GM12801 (cell line): ENCODE data around the gene ISX.

ENCODE experiments used
- CTCF ChIP-seq: IDR thresholded peaks from one replicate; pipeline ENCODE4 v1.5.1; 2011; ENCODE audit warnings: control low read depth; ENCODE audit not compliant: insufficient read length; ENCODE audit errors: extremely low read depth

ISX gene

GRCh38 chr22:35113341-35113740 lies 47.4 kb downstream of the ISX start:
- no peak for TF ChIP-seq CTCF

- no peak for TF ChIP-seq CTCF
These were observed 48.4 kb downstream of the ISX start for GRCh38 chr22:35114131-35114980.

- TF ChIP-seq CTCF: no peak
These were observed 49.6 kb downstream of the ISX start for GRCh38 chr22:35115515-35115914.

GRCh38 chr22:35116269-35116668 lies 50.3 kb downstream of the ISX start:
- no peak for TF ChIP-seq CTCF

- no peak for TF ChIP-seq CTCF
These were observed 50.9 kb downstream of the ISX start for GRCh38 chr22:35116817-35117216.

- no peak for TF ChIP-seq CTCF
These were observed 53.5 kb downstream of the ISX start for GRCh38 chr22:35119494-35119893.

- no peak for TF ChIP-seq CTCF
These were observed 58.8 kb downstream of the ISX start for GRCh38 chr22:35124691-35125219.
